Memory B cell (primary cell): Measurements from ENCODE around the gene MOB3C.

Experiments used
- ATAC-seq: fragments of 150-1000 bp; cut with Tn5 transposase; 2 replicates; pipeline ENCODE4 v1.10.0; 2021; ENCODE audit warnings: low read depth, mild to moderate bottlenecking, moderate library complexity
- DNase-seq, 2 donors: peaks; one replicate each; pipeline ENCODE4 v3.0.0; 2022; ENCODE audit warnings: low spot score in 2 of 2
- H3K27ac Mint-ChIP-seq: one replicate; pipeline ENCODE4 v1.8.0; 2022; ENCODE audit warnings: mild to moderate bottlenecking, moderate library complexity, mixed read lengths
- H3K27me3 Mint-ChIP-seq: one replicate; pipeline ENCODE4 v1.8.0; 2022; ENCODE audit warnings: mixed read lengths
- H3K36me3 Mint-ChIP-seq: one replicate; pipeline ENCODE4 v1.8.0; 2022; ENCODE audit warnings: mild to moderate bottlenecking, mixed read lengths
- H3K4me1 Mint-ChIP-seq: one replicate; pipeline ENCODE4 v1.8.0; 2022; ENCODE audit warnings: mixed read lengths
- H3K4me3 Mint-ChIP-seq: one replicate; pipeline ENCODE4 v1.8.0; 2022; ENCODE audit warnings: mild to moderate bottlenecking, moderate library complexity, mixed read lengths
- H3K9me3 Mint-ChIP-seq: one replicate; pipeline ENCODE4 v1.8.0; 2022; ENCODE audit warnings: mixed read lengths

MOB3C gene

GRCh38 chr1:46563341-46563740, 53.3 kb downstream of the MOB3C start:
- no peak overlapping the region for H3K27ac Mint-ChIP-seq
- H3K36me3 Mint-ChIP-seq, result peaks cover 31% of the 10 kb centered on the region
- H3K4me1 Mint-ChIP-seq, result no peaks in the 10 kb centered on the region
- no peaks in the 10 kb centered on the region for H3K27me3 Mint-ChIP-seq
- H3K4me3 Mint-ChIP-seq, result no peak overlapping the region
- ATAC-seq (no peak), DNase-seq (no peak)
- no peaks in the 10 kb centered on the region for H3K9me3 Mint-ChIP-seq

- DNase-seq (no peak), ATAC-seq (no peak)
Measured at GRCh38 chr1:46562498-46562897, 54.1 kb downstream of the MOB3C start.

GRCh38 chr1:46558966-46559365, 57.6 kb downstream of the MOB3C start:
- no peaks in the 10 kb centered on the region for H3K27me3 Mint-ChIP-seq
- no peaks in the 10 kb centered on the region for H3K9me3 Mint-ChIP-seq
- no peak overlapping the region for H3K4me3 Mint-ChIP-seq
- ATAC-seq, result no peak
- no peak for DNase-seq
- H3K4me1 Mint-ChIP-seq, result no peaks in the 10 kb centered on the region
- H3K27ac Mint-ChIP-seq, result no peak overlapping the region
- peaks cover 12% of the 10 kb centered on the region for H3K36me3 Mint-ChIP-seq

More at GRCh38 chr1:46562498-46562897, 54.1 kb downstream of the MOB3C start:
- peaks cover 28% of the 10 kb centered on the region for H3K36me3 Mint-ChIP-seq
- H3K4me3 Mint-ChIP-seq, result no peak overlapping the region
- H3K27ac Mint-ChIP-seq, result no peak overlapping the region
- no peaks in the 10 kb centered on the region for H3K27me3 Mint-ChIP-seq
- no peaks in the 10 kb centered on the region for H3K9me3 Mint-ChIP-seq
- H3K4me1 Mint-ChIP-seq, result no peaks in the 10 kb centered on the region

- Mint-ChIP-seq H3K9me3 (no peaks in the 10 kb centered on the region), H3K27ac (no peak overlapping the region), H3K4me1 (no peaks in the 10 kb centered on the region), H3K36me3 (peaks cover 10% of the 10 kb centered on the region), H3K27me3 (no peaks in the 10 kb centered on the region), H3K4me3 (no peak overlapping the region)
- DNase-seq, result no peak
- ATAC-seq, result no peak
Measured at GRCh38 chr1:46558141-46558963, 58.3 kb downstream of the MOB3C start.
